Upper lobe of left lung (tissue), 6 donors: Measurements from ENCODE around the gene KPNA1. TPM values are rescaled to one million over a fixed set of nuclear protein-coding genes. Genes with fewer than 3 reads are reported as not detected.
A peak's percentile ranks its signal among the peaks of the same experiment; 100 is the strongest.

ENCODE experiments used
- ATAC-seq, 2 donors: fragments of 200-7000 bp; cut with Tn5 transposase; one replicate each; pipeline ENCODE4 v1.9.1; 2022; ENCODE audit warnings: mild to moderate bottlenecking in 2 of 2, moderate library complexity in 2 of 2; ENCODE audit not compliant: low FRiP score in 2 of 2
- DNase-seq, 2 donors: peaks; one replicate each; pipeline ENCODE4 v3.0.0-alpha.2; 2019 to 2020
- H3K27ac ChIP-seq, 4 donors: fragments of 200-600 bp; sonication (generic); one replicate each; pipeline ENCODE4 v1.5.1; 2016 to 2019
- H3K27me3 ChIP-seq, 4 donors: fragments of 200-600 bp; sonication (generic); one replicate each; pipeline ENCODE4 v1.5.1; 2017 to 2019
- H3K36me3 ChIP-seq, 4 donors: fragments of 200-600 bp; sonication (generic); one replicate each; pipeline ENCODE4 v1.5.1; 2016 to 2019
- H3K4me1 ChIP-seq, 4 donors: fragments of 200-600 bp; sonication (generic); one replicate each; pipeline ENCODE4 v1.5.1; 2018 to 2019
- H3K4me3 ChIP-seq, 4 donors: fragments of 200-600 bp; sonication (generic); one replicate each; pipeline ENCODE4 v1.5.1; 2017 to 2019; ENCODE audit warnings: mild to moderate bottlenecking in 2 of 4, moderate library complexity in 1 of 4
- H3K9me3 ChIP-seq, 4 donors: fragments of 200-600 bp; sonication (generic); one replicate each; pipeline ENCODE4 v1.5.1; 2018 to 2019
- EP300 ChIP-seq, 4 donors: sonication (generic); formaldehyde crosslinking; IDR thresholded peaks; one replicate each; pipeline ENCODE4 v1.5.1; 2017; ENCODE audit warnings: antibody characterized with exemption in 4 of 4, control low read depth in 2 of 4
- POLR2A ChIP-seq, 4 donors: fragments of 450-650 bp; IDR thresholded peaks; one replicate each; pipeline ENCODE4 v1.5.1; 2016 to 2017; ENCODE audit warnings: antibody characterized with exemption in 4 of 4, mild to moderate bottlenecking in 2 of 4
- POLR2AphosphoS5 ChIP-seq, 2 donors: sonication (generic); formaldehyde crosslinking; IDR thresholded peaks; one replicate each; pipeline ENCODE4 v1.5.1; 2017; ENCODE audit warnings: antibody characterized with exemption in 2 of 2
- WGBS, 2 donors: methylation state at CpG; one replicate each; pipeline ENCODE4 v1.1.5; 2017 to 2018; 5-methylcytosine and 5-hydroxymethylcytosine counted together
- total RNA-seq, 6 donors: library from RNA; depleted of rRNA in 4 of 6; stranded (reverse); fragments of >200 nt in 4 of 6; gene quantifications; one replicate each; pipeline versions ENCODE4 v1.1.0 to v1.2.1, GENCODE V29; 2016 to 2021
- TF ChIP-seq, protein P1 (sequence below), 6 experiments: fragments of 450-650 bp in 4 of 6; fragments of 200-600 bp in 2 of 6; sonication (generic) in 2 of 6; IDR thresholded peaks; one replicate each; pipeline ENCODE4 v1.5.1; 2016 to 2019; ENCODE audit warnings: antibody characterized with exemption in 6 of 6
- donor health status: DM: no; HTN: no; CAD: no; lungs with moderate emphysema.
- donor health status: DM: no; HTN: yes; CAD: no; lungs with severe emphysema.

Gene KPNA1
- total RNA-seq, 6 donors from 2014 or later: 38.9 to 104 (median 43.4) TPM

DNA sequence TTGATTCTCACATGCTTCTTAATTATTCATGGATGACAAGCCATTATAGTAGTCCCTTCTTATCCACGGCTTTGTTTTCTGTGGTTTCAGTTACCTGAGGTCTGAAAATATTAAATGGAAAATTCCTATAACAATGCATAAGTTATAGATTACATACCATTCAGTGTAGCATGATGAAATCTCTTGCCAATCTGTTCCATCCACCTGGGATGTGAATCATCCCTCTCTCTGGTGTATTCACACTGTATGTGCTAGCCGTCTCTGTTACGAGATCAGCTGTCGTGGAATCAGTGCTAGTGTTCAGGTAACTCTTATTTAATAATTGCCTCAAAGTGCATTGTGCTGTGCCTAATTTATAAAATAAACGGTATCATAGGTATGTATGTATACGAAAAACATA lies 104.1 kb downstream of the KPNA1 start:
- Histone ChIP-seq H3K9me3 (no peaks in the 10 kb centered on the region), H3K27me3 (no peaks in the 10 kb centered on the region), H3K4me3 (no peak overlapping the region), H3K4me1 (peaks cover 7 to 16% (median 13%) of the 10 kb centered on the region in 4 donors), H3K27ac (no peak overlapping the region), H3K36me3 (peaks cover 0 to 57% (median 9%) of the 10 kb centered on the region in 4 donors)
- TF ChIP-seq EP300 (IDR thresholded peaks at IDR 0.05) (no peak), POLR2A (IDR thresholded peaks at IDR 0.05) (no peak), POLR2AphosphoS5 (IDR thresholded peaks at IDR 0.05) (no peak)
- TF ChIP-seq, protein P1, sequence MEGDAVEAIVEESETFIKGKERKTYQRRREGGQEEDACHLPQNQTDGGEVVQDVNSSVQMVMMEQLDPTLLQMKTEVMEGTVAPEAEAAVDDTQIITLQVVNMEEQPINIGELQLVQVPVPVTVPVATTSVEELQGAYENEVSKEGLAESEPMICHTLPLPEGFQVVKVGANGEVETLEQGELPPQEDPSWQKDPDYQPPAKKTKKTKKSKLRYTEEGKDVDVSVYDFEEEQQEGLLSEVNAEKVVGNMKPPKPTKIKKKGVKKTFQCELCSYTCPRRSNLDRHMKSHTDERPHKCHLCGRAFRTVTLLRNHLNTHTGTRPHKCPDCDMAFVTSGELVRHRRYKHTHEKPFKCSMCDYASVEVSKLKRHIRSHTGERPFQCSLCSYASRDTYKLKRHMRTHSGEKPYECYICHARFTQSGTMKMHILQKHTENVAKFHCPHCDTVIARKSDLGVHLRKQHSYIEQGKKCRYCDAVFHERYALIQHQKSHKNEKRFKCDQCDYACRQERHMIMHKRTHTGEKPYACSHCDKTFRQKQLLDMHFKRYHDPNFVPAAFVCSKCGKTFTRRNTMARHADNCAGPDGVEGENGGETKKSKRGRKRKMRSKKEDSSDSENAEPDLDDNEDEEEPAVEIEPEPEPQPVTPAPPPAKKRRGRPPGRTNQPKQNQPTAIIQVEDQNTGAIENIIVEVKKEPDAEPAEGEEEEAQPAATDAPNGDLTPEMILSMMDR (IDR thresholded peaks at IDR 0.05): no peak
- ATAC-seq (no peak), DNase-seq (no peak)
- 88 to 92% methylated on average over 6 of the region's 6 CpGs for WGBS, 2 donors

DNA sequence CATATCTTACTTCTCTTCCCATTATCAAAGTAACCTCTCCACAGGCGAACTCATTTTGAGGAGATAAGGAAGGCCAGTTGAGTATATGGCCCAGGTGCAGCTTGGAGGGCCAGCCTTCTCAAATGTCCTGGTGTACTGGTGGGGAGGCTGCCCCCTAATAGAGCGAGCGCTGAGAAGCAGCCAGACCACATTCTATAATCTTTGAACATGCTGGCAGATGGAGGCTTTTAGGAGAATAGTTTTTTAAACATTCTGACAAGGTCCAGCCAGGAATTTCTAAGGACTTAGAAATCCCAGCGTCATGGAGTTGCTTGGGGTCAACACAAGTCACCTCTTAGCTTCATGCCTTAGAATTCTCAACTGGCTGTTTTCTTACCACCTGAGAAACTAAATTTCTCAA lies 104.6 kb downstream of the KPNA1 start:
- peaks cover 0 to 61% (median 9%) of the 10 kb centered on the region in 4 donors for H3K36me3 ChIP-seq

GRCh38 chr3:122409446-122409845 lies 105.3 kb downstream of the KPNA1 start:
- H3K9me3 ChIP-seq: no peaks in the 10 kb centered on the region
- H3K36me3 ChIP-seq: peaks cover 0 to 68% (median 9%) of the 10 kb centered on the region in 4 donors
- ATAC-seq (peak; percentile 53 to 63), DNase-seq (peak in 1 of 2 donors; percentile 34)
- peaks cover 0 to 6% (median 3%) of the 10 kb centered on the region in 4 donors for H3K4me1 ChIP-seq
- no peak overlapping the region for H3K4me3 ChIP-seq
- TF ChIP-seq, protein P1 (IDR thresholded peaks at IDR 0.05): no peak
- TF ChIP-seq POLR2A (IDR thresholded peaks at IDR 0.05) (no peak), EP300 (IDR thresholded peaks at IDR 0.05) (no peak), POLR2AphosphoS5 (IDR thresholded peaks at IDR 0.05) (no peak)
- no peaks in the 10 kb centered on the region for H3K27me3 ChIP-seq
- H3K27ac ChIP-seq: peak overlapping the region; percentile 14 to 59 (median 51)
- WGBS, 2 donors: 60 to 65% methylated on average over 6 of the region's 6 CpGs

More for the DNA sequence above, 104.6 kb downstream of the KPNA1 start:
- no peaks in the 10 kb centered on the region for H3K27me3 ChIP-seq
- 90 to 95% methylated on average over 4 of the region's 4 CpGs for WGBS, 2 donors
- H3K4me3 ChIP-seq: no peak overlapping the region
- ATAC-seq: no peak
- TF ChIP-seq EP300 (IDR thresholded peaks at IDR 0.05) (no peak), POLR2AphosphoS5 (IDR thresholded peaks at IDR 0.05) (no peak), POLR2A (IDR thresholded peaks at IDR 0.05) (no peak)
- TF ChIP-seq, protein P1 (IDR thresholded peaks at IDR 0.05): no peak
- DNase-seq: no peak
- no peaks in the 10 kb centered on the region for H3K9me3 ChIP-seq
- H3K4me1 ChIP-seq: peaks cover 4 to 12% (median 10%) of the 10 kb centered on the region in 4 donors
- H3K27ac ChIP-seq: peak overlapping the region in 2 of 4 donors; percentile 57 to 59

DNA sequence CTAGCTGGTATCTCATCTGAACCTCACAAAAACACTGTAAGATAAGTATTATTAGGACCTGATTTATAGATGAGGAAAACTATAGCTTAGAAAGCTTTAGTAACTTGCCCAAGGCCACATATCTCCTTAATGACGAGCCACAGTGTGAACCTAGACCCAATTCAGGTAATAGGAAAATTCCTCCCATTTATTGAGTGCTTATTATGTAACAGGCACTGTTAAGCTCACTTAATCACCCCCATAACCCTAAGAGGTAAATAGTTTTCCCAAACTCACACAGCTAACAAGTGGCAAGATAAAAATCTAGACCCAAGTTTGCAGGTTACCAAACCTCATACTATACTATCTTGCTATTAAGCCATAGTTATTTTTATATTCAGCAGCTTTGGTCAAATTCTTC lies 106.8 kb downstream of the KPNA1 start:
- ATAC-seq (no peak), DNase-seq (no peak)
- no peak overlapping the region for H3K27ac ChIP-seq
- no peak overlapping the region for H3K4me3 ChIP-seq
- peaks cover 0 to 83% (median 11%) of the 10 kb centered on the region in 4 donors for H3K36me3 ChIP-seq
- TF ChIP-seq POLR2AphosphoS5 (IDR thresholded peaks at IDR 0.05) (no peak), POLR2A (IDR thresholded peaks at IDR 0.05) (no peak), EP300 (IDR thresholded peaks at IDR 0.05) (no peak)
- TF ChIP-seq, protein P1 (IDR thresholded peaks at IDR 0.05): no peak
- no peaks in the 10 kb centered on the region for H3K27me3 ChIP-seq
- H3K4me1 ChIP-seq: no peaks in the 10 kb centered on the region
- H3K9me3 ChIP-seq: no peaks in the 10 kb centered on the region
- WGBS, 2 donors: 91 to 100% methylated on average over 1 of the region's 1 CpG

GRCh38 chr3:122406198-122406597 lies 108.5 kb downstream of the KPNA1 start:
- TF ChIP-seq EP300 (IDR thresholded peaks at IDR 0.05) (no peak), POLR2AphosphoS5 (IDR thresholded peaks at IDR 0.05) (no peak), POLR2A (IDR thresholded peaks at IDR 0.05) (no peak)
- TF ChIP-seq, protein P1 (IDR thresholded peaks at IDR 0.05): no peak
- H3K27ac ChIP-seq: no peak overlapping the region
- no peaks in the 10 kb centered on the region for H3K4me1 ChIP-seq
- no peak overlapping the region for H3K4me3 ChIP-seq
- peaks cover 0 to 72% (median 9%) of the 10 kb centered on the region in 4 donors for H3K36me3 ChIP-seq
- H3K27me3 ChIP-seq: no peaks in the 10 kb centered on the region
- ATAC-seq: no peak
- H3K9me3 ChIP-seq: no peaks in the 10 kb centered on the region
- DNase-seq: no peak
- 92 to 98% methylated on average over 4 of the region's 4 CpGs for WGBS, 2 donors
